Heart left ventricle (tissue), 13 donors: ENCODE measurements around the gene RALGAPA2.

ENCODE experiments used
- CTCF ChIP-seq, 12 donors: fragments of 200-600 bp; sonication (generic) in 4 of 12; IDR thresholded peaks; one replicate each; pipeline versions ENCODE4 v1.5.0 to v1.8.0; 2018 to 2022; ENCODE audit warnings: antibody characterized with exemption in 12 of 12, mild to moderate bottlenecking in 5 of 12
- POLR2A ChIP-seq, 2 donors: fragments of 450-650 bp; IDR thresholded peaks; one replicate each; pipeline ENCODE4 v1.6.1; 2017; ENCODE audit warnings: antibody characterized with exemption in 2 of 2, mild to moderate bottlenecking in 2 of 2, moderate library complexity in 2 of 2
- donor health status: ischemic (EF 13 %, LVEDD 7.1; RV severe dilation, severe dysfunction).
- donor health status: DM: no; HTN: yes; CAD: no.
- donor health status: DM: no; HTN: no; CAD: no.
- donor health status: ischemic (EF 25% LVEDD 6.9; RV normal size, moderate dysfunction).
- donor health status: ischemic (EF 25% LVEDD 5.7; RV mildly dilated, moderate dysfunction).
- donor health status: ischemic (EF 35%, LVEDD 5.7; RV mildly dilated, moderate dysfunction).
- donor health status: nonischemic (EF 11% LVEDD 7.7; RV severe dilation, severe dysfunction).
- donor health status: DM: yes; HTN: yes; CAD: no.
- donor health status: PGD.
- donor health status: ischemic (EF 29% LVEDD 5.4; RV normal size, mild dysfunction).
- donor health status: nonischemic (EF 23%, LVEDD 6.1; RV moderate dilation, normal function).

GRCh38 chr20:20457392-20458126 lies 254.9 kb downstream of the RALGAPA2 start:
- TF ChIP-seq CTCF (IDR thresholded peaks at IDR 0.05) (no peak), POLR2A (IDR thresholded peaks at IDR 0.05) (no peak)
